ENCODE measurements around the gene OR52K2. TPM values are rescaled to one million over a fixed set of nuclear protein-coding genes. Genes with fewer than 3 reads are reported as not detected.

Gene OR52K2
- polyA plus RNA-seq, 1 donor from 2014 or later = not detected

DNA sequence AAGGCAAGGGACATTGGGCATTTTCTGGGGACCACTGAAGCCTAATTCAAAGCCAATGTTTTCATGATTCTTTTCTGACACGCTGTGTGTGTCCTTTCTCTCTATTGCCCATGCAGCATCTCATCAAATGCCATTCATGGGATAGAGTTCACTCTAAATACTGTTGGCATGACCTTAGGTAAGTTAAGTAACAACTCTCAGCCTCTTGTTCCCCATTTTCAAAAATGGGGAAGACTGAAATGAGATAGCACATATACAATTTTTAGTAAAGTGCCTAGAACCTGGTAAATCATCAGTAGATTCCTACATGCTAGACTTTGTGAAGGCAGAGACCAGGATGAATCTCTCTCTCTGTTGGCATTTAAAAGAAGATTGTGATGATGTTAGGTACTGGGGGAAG is 12.7 kb upstream of the OR52K2 start:
- H3K4me3 ChIP-seq (ENCODE audit: low read length) = no peak overlapping the region
- no peaks in the 10 kb centered on the region for H3K36me3 ChIP-seq (ENCODE audit: insufficient read depth, low read length)
- no peak for TF ChIP-seq SMC3 (conservative IDR thresholded peaks at IDR 0.05; ENCODE audit: poor library complexity)
- TF ChIP-seq RAD21 (conservative IDR thresholded peaks at IDR 0.05) = no peak
- TF ChIP-seq REST (IDR thresholded peaks at IDR 0.05; ENCODE audit: borderline replicate concordance) = no peak
- TF ChIP-seq MXI1 (conservative IDR thresholded peaks at IDR 0.05; ENCODE audit: poor library complexity, severe bottlenecking) = no peak
- no peak for TF ChIP-seq TAF1 (IDR thresholded peaks at IDR 0.05; ENCODE audit: low read depth)
- no peak for TF ChIP-seq EZH2 (IDR thresholded peaks at IDR 0.05; ENCODE audit: borderline replicate concordance, insufficient read depth, low read length, poor library complexity, severe bottlenecking)
- no peak overlapping the region for H3K27ac ChIP-seq (ENCODE audit: low read length)
- H3K9me2 ChIP-seq (ENCODE audit: insufficient read depth, low read length) = no peaks in the 10 kb centered on the region
- no peaks in the 10 kb centered on the region for H3K79me2 ChIP-seq (replicated peaks; ENCODE audit: insufficient read depth, low read length)
- H4K20me1 ChIP-seq (ENCODE audit: insufficient read depth) = no peaks in the 10 kb centered on the region
- H2AFZ ChIP-seq (ENCODE audit: low read depth, low read length) = no peak overlapping the region
- H3K27me3 ChIP-seq (ENCODE audit: insufficient read depth, low read depth, low read length) = no peaks in the 10 kb centered on the region
- H3F3A ChIP-seq (ENCODE audit: insufficient read depth, low read length, poor library complexity, severe bottlenecking) = no peaks in the 10 kb centered on the region
- no peak overlapping the region for H3K9ac ChIP-seq (ENCODE audit: low read length)
- H3K9me3 ChIP-seq (ENCODE audit: low read length) = no peaks in the 10 kb centered on the region
- no peak overlapping the region for H3K4me2 ChIP-seq (ENCODE audit: low read length)

- no peaks in the 10 kb centered on the region for H3K27me3 ChIP-seq (ENCODE audit: insufficient read depth, low read depth, low read length)
- TF ChIP-seq SMC3 (conservative IDR thresholded peaks at IDR 0.05; ENCODE audit: poor library complexity) (no peak), CTCF (IDR thresholded peaks at IDR 0.05; ENCODE audit: poor library complexity, severe bottlenecking) (no peak)
- no peak overlapping the region for H3K4me3 ChIP-seq (ENCODE audit: low read length)
- no peaks in the 10 kb centered on the region for H3F3A ChIP-seq (ENCODE audit: insufficient read depth, low read length, poor library complexity, severe bottlenecking)
- H3K4me2 ChIP-seq (ENCODE audit: low read length) = no peak overlapping the region
- no peaks in the 10 kb centered on the region for H3K79me2 ChIP-seq (replicated peaks; ENCODE audit: insufficient read depth, low read length)
- no peaks in the 10 kb centered on the region for H3K36me3 ChIP-seq (ENCODE audit: insufficient read depth, low read length)
- H3K9me3 ChIP-seq (ENCODE audit: low read length) = no peaks in the 10 kb centered on the region
- no peak overlapping the region for H3K27ac ChIP-seq (ENCODE audit: low read length)
- H3K9ac ChIP-seq (ENCODE audit: low read length) = no peak overlapping the region
- no peaks in the 10 kb centered on the region for H3K9me2 ChIP-seq (ENCODE audit: insufficient read depth, low read length)
- H4K20me1 ChIP-seq (ENCODE audit: insufficient read depth) = no peaks in the 10 kb centered on the region
- no peak overlapping the region for H2AFZ ChIP-seq (ENCODE audit: low read depth, low read length)
These were observed 7.6 kb upstream of the OR52K2 start for GRCh38 chr11:4441515-4441914.

DNA sequence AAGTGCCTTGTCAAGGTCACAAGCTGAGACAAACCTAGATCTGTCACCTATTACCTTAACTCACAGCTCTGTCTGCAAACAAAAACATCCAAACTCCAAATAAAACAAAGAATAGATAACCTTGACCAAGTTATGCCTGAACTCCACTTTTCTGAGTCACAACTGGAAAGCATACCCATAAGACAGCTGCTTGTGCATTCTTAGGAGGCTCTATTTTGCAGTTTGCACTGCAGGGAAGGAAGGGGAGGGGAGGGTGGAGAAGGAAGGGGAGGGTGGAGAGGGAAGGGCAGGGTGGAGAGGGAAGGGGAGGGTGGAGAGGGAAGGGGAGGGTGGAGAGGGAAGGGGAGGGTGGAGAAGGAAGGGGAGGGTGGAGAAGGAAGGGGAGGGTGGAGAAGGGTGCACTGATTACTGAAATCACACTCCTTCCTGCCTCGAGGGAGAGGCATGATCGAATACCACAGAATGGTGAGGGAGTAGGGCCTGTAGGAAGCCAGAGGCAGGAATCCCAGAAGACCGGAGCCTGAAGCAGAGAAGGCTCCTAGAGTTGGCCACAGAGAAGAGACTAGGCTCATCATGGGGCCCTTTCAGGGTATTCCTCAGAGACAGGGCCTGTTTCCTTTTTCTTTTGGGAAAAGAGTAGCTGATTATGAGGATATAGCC is 5.7 kb upstream of the OR52K2 start:
- Histone ChIP-seq H3K9me2 (ENCODE audit: insufficient read depth, low read length) (no peaks in the 10 kb centered on the region), H3F3A (ENCODE audit: insufficient read depth, low read length, poor library complexity, severe bottlenecking) (no peaks in the 10 kb centered on the region), H3K9me3 (ENCODE audit: low read length) (no peaks in the 10 kb centered on the region), H3K4me2 (ENCODE audit: low read length) (no peak overlapping the region), H3K36me3 (ENCODE audit: insufficient read depth, low read length) (no peaks in the 10 kb centered on the region), H2AFZ (ENCODE audit: low read depth, low read length) (no peak overlapping the region), H3K27me3 (ENCODE audit: insufficient read depth, low read depth, low read length) (no peaks in the 10 kb centered on the region), H3K9ac (ENCODE audit: low read length) (no peak overlapping the region), H3K27ac (ENCODE audit: low read length) (no peak overlapping the region), H4K20me1 (ENCODE audit: insufficient read depth) (no peaks in the 10 kb centered on the region), H3K4me3 (ENCODE audit: low read length) (no peak overlapping the region), H3K79me2 (replicated peaks; ENCODE audit: insufficient read depth, low read length) (no peaks in the 10 kb centered on the region)
- TF ChIP-seq SMC3 (conservative IDR thresholded peaks at IDR 0.05; ENCODE audit: poor library complexity) = no peak
- TF ChIP-seq TAF1 (IDR thresholded peaks at IDR 0.05; ENCODE audit: low read depth) = no peak
- no peak for TF ChIP-seq EZH2 (IDR thresholded peaks at IDR 0.05; ENCODE audit: borderline replicate concordance, insufficient read depth, low read length, poor library complexity, severe bottlenecking)
- TF ChIP-seq REST (IDR thresholded peaks at IDR 0.05; ENCODE audit: borderline replicate concordance) = no peak
